ENCODE results near the gene BRAT1.

The BRAT1 gene

GRCh38 chr7:2573761-2574160 lies 18.4 kb upstream of the BRAT1 start:
- no peak overlapping the region for H3K27ac ChIP-seq
- no peak for DNase-seq
- no peaks in the 10 kb centered on the region for H3K9me3 ChIP-seq (ENCODE audit: severe bottlenecking)
- no peak overlapping the region for H3K4me3 ChIP-seq (ENCODE audit: low read depth, low read length)
- no peak for TF ChIP-seq CTCF (IDR thresholded peaks at IDR 0.05; ENCODE audit: low read depth, low read length)
- H3K36me3 ChIP-seq = peaks cover 28% of the 10 kb centered on the region
- H3K27me3 ChIP-seq (ENCODE audit: insufficient read depth, low read depth, severe bottlenecking) = no peaks in the 10 kb centered on the region

- Histone ChIP-seq H3K27me3 (ENCODE audit: insufficient read depth, low read depth, severe bottlenecking) (no peaks in the 10 kb centered on the region), H3K27ac (no peak overlapping the region), H3K4me3 (ENCODE audit: low read depth, low read length) (no peak overlapping the region), H3K36me3 (peaks cover 23% of the 10 kb centered on the region), H3K9me3 (ENCODE audit: severe bottlenecking) (no peaks in the 10 kb centered on the region)
- DNase-seq = no peak
- TF ChIP-seq CTCF (IDR thresholded peaks at IDR 0.05; ENCODE audit: low read depth, low read length) = no peak
These were observed 16.9 kb upstream of the BRAT1 start for GRCh38 chr7:2572101-2572842.

GRCh38 chr7:2571409-2571808 lies 16.1 kb upstream of the BRAT1 start:
- Histone ChIP-seq H3K9me3 (ENCODE audit: severe bottlenecking) (no peaks in the 10 kb centered on the region), H3K4me3 (ENCODE audit: low read depth, low read length) (no peak overlapping the region), H3K27ac (no peak overlapping the region), H3K27me3 (ENCODE audit: insufficient read depth, low read depth, severe bottlenecking) (no peaks in the 10 kb centered on the region), H3K36me3 (peaks cover 23% of the 10 kb centered on the region)
- TF ChIP-seq CTCF (IDR thresholded peaks at IDR 0.05; ENCODE audit: low read depth, low read length) = no peak
- no peak for DNase-seq

- Histone ChIP-seq H3K9me3 (ENCODE audit: severe bottlenecking) (no peaks in the 10 kb centered on the region), H3K36me3 (peaks cover 20% of the 10 kb centered on the region), H3K27me3 (ENCODE audit: insufficient read depth, low read depth, severe bottlenecking) (no peaks in the 10 kb centered on the region), H3K27ac (no peak overlapping the region), H3K4me3 (ENCODE audit: low read depth, low read length) (no peak overlapping the region)
- DNase-seq = no peak
- TF ChIP-seq CTCF (IDR thresholded peaks at IDR 0.05; ENCODE audit: low read depth, low read length) = no peak
These were observed 14.7 kb upstream of the BRAT1 start for GRCh38 chr7:2570021-2570420.

GRCh38 chr7:2569421-2569820 lies 14.1 kb upstream of the BRAT1 start:
- Histone ChIP-seq H3K9me3 (ENCODE audit: severe bottlenecking) (no peaks in the 10 kb centered on the region), H3K36me3 (peaks cover 15% of the 10 kb centered on the region), H3K27me3 (ENCODE audit: insufficient read depth, low read depth, severe bottlenecking) (no peaks in the 10 kb centered on the region), H3K4me3 (ENCODE audit: low read depth, low read length) (no peak overlapping the region), H3K27ac (no peak overlapping the region)
- DNase-seq = no peak
- TF ChIP-seq CTCF (IDR thresholded peaks at IDR 0.05; ENCODE audit: low read depth, low read length) = no peak
